Measurements from ENCODE around the gene GRIK2.
"Not testable (repeated sequence)": the region's sequence is repeated elsewhere in the genome, so short reads cannot be mapped to it uniquely, and the experiment has no call there.

Gene GRIK2

DNA sequence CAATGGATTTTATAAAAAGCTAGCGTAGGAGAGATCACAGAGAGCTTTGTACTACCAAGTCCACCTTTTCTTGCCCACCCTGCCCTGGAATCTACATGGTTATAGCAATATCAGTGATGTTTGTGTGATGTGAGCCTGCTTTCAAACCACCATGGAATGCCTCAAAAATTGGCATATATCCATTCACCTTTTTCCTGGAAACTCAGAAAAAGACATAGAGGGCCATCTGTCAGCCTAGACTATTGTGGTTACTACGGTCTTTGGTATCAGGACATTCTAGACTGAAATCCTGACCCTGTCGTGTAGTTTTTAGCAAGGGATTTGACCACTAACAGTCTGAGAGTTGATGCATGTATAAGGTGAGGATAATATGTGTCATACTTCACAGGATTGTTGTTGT lies 239.6 kb downstream of the GRIK2 start:
- TF ChIP-seq, protein P1, sequence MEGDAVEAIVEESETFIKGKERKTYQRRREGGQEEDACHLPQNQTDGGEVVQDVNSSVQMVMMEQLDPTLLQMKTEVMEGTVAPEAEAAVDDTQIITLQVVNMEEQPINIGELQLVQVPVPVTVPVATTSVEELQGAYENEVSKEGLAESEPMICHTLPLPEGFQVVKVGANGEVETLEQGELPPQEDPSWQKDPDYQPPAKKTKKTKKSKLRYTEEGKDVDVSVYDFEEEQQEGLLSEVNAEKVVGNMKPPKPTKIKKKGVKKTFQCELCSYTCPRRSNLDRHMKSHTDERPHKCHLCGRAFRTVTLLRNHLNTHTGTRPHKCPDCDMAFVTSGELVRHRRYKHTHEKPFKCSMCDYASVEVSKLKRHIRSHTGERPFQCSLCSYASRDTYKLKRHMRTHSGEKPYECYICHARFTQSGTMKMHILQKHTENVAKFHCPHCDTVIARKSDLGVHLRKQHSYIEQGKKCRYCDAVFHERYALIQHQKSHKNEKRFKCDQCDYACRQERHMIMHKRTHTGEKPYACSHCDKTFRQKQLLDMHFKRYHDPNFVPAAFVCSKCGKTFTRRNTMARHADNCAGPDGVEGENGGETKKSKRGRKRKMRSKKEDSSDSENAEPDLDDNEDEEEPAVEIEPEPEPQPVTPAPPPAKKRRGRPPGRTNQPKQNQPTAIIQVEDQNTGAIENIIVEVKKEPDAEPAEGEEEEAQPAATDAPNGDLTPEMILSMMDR (IDR thresholded peaks at IDR 0.05; ENCODE audit: low read depth, low read length): no peak

DNA sequence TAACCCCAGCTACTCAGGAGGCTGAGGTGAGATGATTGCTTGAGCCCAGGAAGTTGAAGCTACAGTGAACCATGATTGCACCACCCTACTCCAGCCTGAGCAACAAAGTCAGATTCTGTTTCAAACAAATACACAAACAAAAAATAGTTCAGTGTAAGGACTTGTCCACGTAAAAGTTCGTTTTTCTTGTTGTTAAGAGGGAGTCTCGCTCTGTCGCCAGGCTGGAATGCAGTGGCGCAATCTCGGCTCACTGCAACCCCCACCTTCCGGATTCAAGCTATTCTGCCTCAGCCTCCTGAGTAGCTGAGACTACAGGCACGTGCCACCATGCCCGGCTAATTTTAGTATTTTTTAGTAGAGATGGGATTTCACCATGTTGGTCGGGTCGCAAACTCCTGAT lies 245.4 kb downstream of the GRIK2 start:
- H3K4me3 ChIP-seq (ENCODE audit: low read depth, low read length): not testable (repeated sequence)

More for the DNA sequence above, 239.6 kb downstream of the GRIK2 start:
- H3K4me3 ChIP-seq (ENCODE audit: low read depth, low read length): no peak overlapping the region

DNA sequence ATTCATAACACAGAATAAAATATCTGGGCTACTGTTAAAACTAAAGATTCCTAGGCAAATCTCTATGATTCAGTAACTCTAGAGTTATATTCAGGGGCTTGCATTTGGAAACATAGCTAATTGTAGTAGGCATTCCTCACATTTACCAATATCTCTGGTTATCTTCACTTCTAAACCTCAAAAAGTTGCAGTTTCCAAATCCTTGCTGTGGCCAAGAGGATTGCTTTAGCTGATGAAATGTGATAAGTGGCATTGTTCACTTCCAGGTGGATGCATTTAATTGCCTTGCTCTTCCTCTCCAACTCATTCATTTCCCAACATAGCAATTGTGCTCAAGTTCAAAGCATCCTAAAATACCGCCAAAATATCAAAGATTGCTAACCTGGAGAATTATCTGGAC lies 246.6 kb downstream of the GRIK2 start:
- H3K4me3 ChIP-seq (ENCODE audit: low read depth, low read length): no peak overlapping the region
- TF ChIP-seq, protein P1 (IDR thresholded peaks at IDR 0.05; ENCODE audit: low read depth, low read length): no peak

DNA sequence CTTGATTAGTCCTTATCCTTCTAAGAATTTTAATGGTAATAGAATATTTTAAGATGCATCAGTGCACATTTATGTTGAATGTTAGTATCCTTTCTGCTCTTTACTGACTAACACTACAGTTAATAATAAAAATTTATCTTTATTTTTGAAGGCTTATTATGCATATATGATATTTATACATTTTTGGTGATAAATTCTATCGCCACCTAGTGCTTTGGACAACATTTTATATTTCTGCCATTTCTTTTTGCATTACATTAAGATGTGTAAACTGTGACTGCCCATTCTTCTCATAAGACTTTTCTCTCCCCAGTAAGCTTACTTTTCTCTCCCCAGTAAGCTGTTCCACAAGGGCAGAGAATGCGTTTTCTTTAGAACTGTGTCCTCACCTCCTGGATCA lies 252.3 kb downstream of the GRIK2 start:
- H3K4me3 ChIP-seq (ENCODE audit: low read depth, low read length): no peak overlapping the region
- TF ChIP-seq, protein P1 (IDR thresholded peaks at IDR 0.05; ENCODE audit: low read depth, low read length): no peak

DNA sequence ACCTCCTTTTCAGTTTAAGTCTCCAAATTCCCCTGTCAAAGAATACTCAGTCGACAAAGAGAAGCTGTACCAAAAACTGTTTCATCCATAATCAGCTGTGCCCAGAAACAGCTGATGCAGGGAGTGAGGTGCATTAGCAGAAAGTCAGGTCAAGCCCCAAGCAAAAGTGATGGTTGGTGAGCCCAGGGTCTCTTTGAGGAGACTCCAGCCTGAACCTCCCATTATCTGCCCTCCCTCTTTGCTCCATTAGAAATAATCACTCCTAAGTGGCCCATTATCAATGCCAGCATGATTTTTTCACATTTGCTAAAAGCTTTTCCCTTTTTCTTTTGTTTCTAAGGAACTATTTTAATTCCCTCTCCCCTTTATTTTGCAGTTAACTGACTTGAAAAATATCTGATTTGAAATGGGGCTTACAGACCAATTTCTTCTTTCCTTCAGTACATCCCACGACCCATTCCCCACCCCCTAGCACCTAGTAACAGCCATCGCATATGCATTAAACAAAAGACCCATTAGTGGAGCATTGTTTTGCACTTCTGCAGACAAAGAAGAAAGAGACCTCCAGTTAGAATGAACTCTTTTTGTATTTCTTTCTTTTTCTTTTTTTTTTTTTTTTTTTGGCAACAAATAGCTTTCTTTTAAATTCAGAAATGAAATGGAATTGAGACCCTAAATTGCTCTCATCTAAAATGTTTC lies 257.0 kb downstream of the GRIK2 start:
- H3K4me3 ChIP-seq (ENCODE audit: low read depth, low read length): no peak overlapping the region
- TF ChIP-seq, protein P1 (IDR thresholded peaks at IDR 0.05; ENCODE audit: low read depth, low read length): no peak

DNA sequence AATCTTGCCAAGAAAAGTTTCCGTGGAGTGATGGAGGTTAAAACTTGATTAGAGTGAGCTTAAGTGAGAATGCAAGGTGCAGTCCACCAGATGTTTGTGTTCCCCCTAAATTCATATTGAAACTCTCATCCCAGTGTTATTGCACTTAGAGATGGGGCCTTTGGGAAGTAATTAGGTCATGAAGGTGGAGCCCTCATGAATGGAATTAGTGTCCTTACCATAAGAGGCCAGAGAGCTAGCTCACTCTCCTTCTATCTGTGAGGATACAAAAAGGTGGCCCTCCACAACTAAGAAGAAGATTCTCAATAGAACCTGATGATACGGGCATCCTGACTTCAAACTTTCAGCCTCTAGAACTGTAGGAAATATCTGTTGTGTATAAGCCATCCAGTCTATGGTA lies 258.6 kb downstream of the GRIK2 start:
- no peak overlapping the region for H3K4me3 ChIP-seq (ENCODE audit: low read depth, low read length)
- TF ChIP-seq, protein P1 (IDR thresholded peaks at IDR 0.05; ENCODE audit: low read depth, low read length): no peak

DNA sequence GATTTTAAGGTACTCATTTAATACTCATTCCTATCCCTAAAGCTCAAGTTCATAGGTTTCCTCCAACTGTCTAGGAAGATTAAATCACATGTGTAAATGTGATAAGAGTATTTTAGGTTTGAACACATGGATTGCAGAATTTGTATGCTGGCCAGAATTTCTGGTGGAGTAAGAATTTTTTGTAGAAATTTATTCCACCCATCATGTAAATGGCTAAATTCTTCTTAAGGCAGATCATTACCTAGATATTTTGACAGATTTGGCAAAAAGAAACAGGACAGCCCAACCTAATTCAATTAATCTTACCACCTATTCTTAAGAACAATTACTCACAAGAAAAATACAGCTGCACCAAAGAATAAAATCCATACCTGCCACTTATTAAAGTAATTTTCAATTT lies 261.6 kb downstream of the GRIK2 start:
- no peak overlapping the region for H3K4me3 ChIP-seq (ENCODE audit: low read depth, low read length)
- TF ChIP-seq, protein P1 (IDR thresholded peaks at IDR 0.05; ENCODE audit: low read depth, low read length): no peak

Data from WI38 (cell line).